HepG2 (cell line): ENCODE results near the gene RCOR1. TPM values are rescaled to one million over a fixed set of nuclear protein-coding genes. Genes with fewer than 3 reads are reported as not detected.

Experiments
- ARNTL ChIP-seq: sonication (generic); formaldehyde crosslinking; IDR thresholded peaks from 2 replicates; pipeline ENCODE4 v1.4.0; 2020; ENCODE audit warnings: mild to moderate bottlenecking, missing genetic modification reagents
- ELF3 ChIP-seq: IDR thresholded peaks from 2 replicates; pipeline ENCODE4 v1.6.1; 2016; ENCODE audit warnings: missing genetic modification reagents, missing compliant biosample characterization
- GABPA ChIP-seq, 2 experiments: IDR thresholded peaks; 2 replicates each; pipeline ENCODE4 v1.6.1; 2011 to 2016; ENCODE audit warnings: low read depth in 2 of 2, low read length in 1 of 2, missing biosample characterization in 1 of 2, missing genetic modification characterization in 1 of 2
- HMG20A ChIP-seq: IDR thresholded peaks from 2 replicates; pipeline ENCODE4 v1.6.1; 2016; ENCODE audit warnings: borderline replicate concordance
- KAT8 ChIP-seq: IDR thresholded peaks from 2 replicates; pipeline ENCODE4 v1.6.1; 2016; ENCODE audit warnings: missing genetic modification reagents, missing compliant biosample characterization
- KMT2A ChIP-seq: sonication (generic); formaldehyde crosslinking; IDR thresholded peaks from 2 replicates; pipeline ENCODE4 v1.4.0; 2020; ENCODE audit warnings: missing genetic modification reagents
- MED1 ChIP-seq: sonication (generic); formaldehyde crosslinking; IDR thresholded peaks from 2 replicates; pipeline ENCODE4 v1.4.0; 2020; ENCODE audit warnings: missing genetic modification reagents
- PATZ1 ChIP-seq: sonication (generic); formaldehyde crosslinking; IDR thresholded peaks from 2 replicates; pipeline ENCODE4 v1.4.0; 2020; ENCODE audit warnings: missing genetic modification reagents
- POGZ ChIP-seq: sonication (generic); formaldehyde crosslinking; IDR thresholded peaks from 2 replicates; pipeline ENCODE4 v1.4.0; 2020; ENCODE audit warnings: mild to moderate bottlenecking, missing genetic modification reagents
- PTBP1 ChIP-seq: fragments of 200-400 bp; formaldehyde crosslinking; IDR thresholded peaks from 2 replicates; pipeline ENCODE4 v1.6.1; 2018; ENCODE audit warnings: low read length, low read depth; ENCODE audit not compliant: poor library complexity, severe bottlenecking
- SP4 ChIP-seq: sonication (generic); formaldehyde crosslinking; IDR thresholded peaks from 2 replicates; pipeline ENCODE4 v1.8.1; 2023; ENCODE audit warnings: mild to moderate bottlenecking, missing genetic modification reagents
- STAT6 ChIP-seq: sonication (generic); formaldehyde crosslinking; IDR thresholded peaks from 2 replicates; pipeline ENCODE4 v1.4.0; 2020; ENCODE audit warnings: missing genetic modification reagents, mild to moderate bottlenecking, borderline replicate concordance
- ZFY ChIP-seq: sonication (generic); formaldehyde crosslinking; IDR thresholded peaks from 2 replicates; pipeline ENCODE4 v1.4.0; 2020; ENCODE audit warnings: missing genetic modification reagents
- ZNF792 ChIP-seq: IDR thresholded peaks from 2 replicates; pipeline ENCODE4 v1.6.1; 2016
- polyA plus RNA-seq, 8 experiments: library from polyadenylated mRNA; depleted of rRNA in 3 of 8; stranded (reverse) in 7 of 8; unstranded in 1 of 8; fragments of >200 nt; fragmentation: Illumina TruSeq in 4 of 8; extraction: Trizol in 4 of 8; gene quantifications; 2 replicates each; pipeline versions ENCODE4 v1.2.1 to v1.2.3, GENCODE V29; 2011 to 2016; ENCODE audit warnings: low read depth in 4 of 8, missing spikeins in 1 of 8, mixed read lengths in 1 of 8; ENCODE audit not compliant: insufficient read depth in 1 of 8
- total RNA-seq, 5 experiments: library from RNA; depleted of rRNA; stranded (reverse); fragments of >200 nt; fragmentation: Illumina TruSeq; extraction: Trizol; gene quantifications; 2 replicates each; pipeline ENCODE4 v1.2.3, GENCODE V29; 2016; ENCODE audit warnings: low read depth in 1 of 5
- TF ChIP-seq, protein P1 (sequence below): sonication (generic); formaldehyde crosslinking; conservative IDR thresholded peaks from 2 replicates; pipeline ENCODE4 v1.4.0; 2020; ENCODE audit warnings: mild to moderate bottlenecking, missing genetic modification reagents, moderate library complexity
- TF ChIP-seq, protein P2 (sequence below): sonication (generic); formaldehyde crosslinking; IDR thresholded peaks from 2 replicates; pipeline ENCODE4 v1.5.0; 2020; ENCODE audit warnings: mild to moderate bottlenecking, missing genetic modification reagents, borderline replicate concordance

The RCOR1 gene
- total and polyA plus RNA-seq, 2 of the 13 experiments (the other 11 are each of a cell fraction or from before 2014, with no cell fraction given): 10.2 to 11.1 TPM

- TF ChIP-seq GABPA (IDR thresholded peaks at IDR 0.05; ENCODE audit: low read depth, low read length) (peak; percentile 24; the same call in 1 of the 2 replicates), GABPA (CRISPR knock-in tag; IDR thresholded peaks at IDR 0.05; ENCODE audit: low read depth) (peak; percentile 81), ARNTL (CRISPR knock-in tag) (no peak), ZNF792 (CRISPR knock-in tag) (0 out of 2 replicates have a peak, but pooled peaks have one; percentile 52), MED1 (CRISPR knock-in tag) (peak; percentile 62), PTBP1 (no peak), SP4 (CRISPR knock-in tag) (peak; percentile 80), HMG20A (0 out of 2 replicates have a peak, but pooled peaks have one; percentile 12), STAT6 (CRISPR knock-in tag) (no peak), POGZ (CRISPR knock-in tag) (peak; percentile 31; the same call in 1 of the 2 replicates), ELF3 (CRISPR knock-in tag) (peak; percentile 79), PATZ1 (peak; percentile 94), KMT2A (CRISPR knock-in tag) (peak; percentile 57; the same call in 1 of the 2 replicates), ZFY (CRISPR knock-in tag) (peak; percentile 74), KAT8 (CRISPR knock-in tag) (peak; percentile 76)
- TF ChIP-seq, protein P1, sequence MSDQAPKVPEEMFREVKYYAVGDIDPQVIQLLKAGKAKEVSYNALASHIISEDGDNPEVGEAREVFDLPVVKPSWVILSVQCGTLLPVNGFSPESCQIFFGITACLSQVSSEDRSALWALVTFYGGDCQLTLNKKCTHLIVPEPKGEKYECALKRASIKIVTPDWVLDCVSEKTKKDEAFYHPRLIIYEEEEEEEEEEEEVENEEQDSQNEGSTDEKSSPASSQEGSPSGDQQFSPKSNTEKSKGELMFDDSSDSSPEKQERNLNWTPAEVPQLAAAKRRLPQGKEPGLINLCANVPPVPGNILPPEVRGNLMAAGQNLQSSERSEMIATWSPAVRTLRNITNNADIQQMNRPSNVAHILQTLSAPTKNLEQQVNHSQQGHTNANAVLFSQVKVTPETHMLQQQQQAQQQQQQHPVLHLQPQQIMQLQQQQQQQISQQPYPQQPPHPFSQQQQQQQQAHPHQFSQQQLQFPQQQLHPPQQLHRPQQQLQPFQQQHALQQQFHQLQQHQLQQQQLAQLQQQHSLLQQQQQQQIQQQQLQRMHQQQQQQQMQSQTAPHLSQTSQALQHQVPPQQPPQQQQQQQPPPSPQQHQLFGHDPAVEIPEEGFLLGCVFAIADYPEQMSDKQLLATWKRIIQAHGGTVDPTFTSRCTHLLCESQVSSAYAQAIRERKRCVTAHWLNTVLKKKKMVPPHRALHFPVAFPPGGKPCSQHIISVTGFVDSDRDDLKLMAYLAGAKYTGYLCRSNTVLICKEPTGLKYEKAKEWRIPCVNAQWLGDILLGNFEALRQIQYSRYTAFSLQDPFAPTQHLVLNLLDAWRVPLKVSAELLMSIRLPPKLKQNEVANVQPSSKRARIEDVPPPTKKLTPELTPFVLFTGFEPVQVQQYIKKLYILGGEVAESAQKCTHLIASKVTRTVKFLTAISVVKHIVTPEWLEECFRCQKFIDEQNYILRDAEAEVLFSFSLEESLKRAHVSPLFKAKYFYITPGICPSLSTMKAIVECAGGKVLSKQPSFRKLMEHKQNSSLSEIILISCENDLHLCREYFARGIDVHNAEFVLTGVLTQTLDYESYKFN: peak; percentile 78
- TF ChIP-seq, protein P2, sequence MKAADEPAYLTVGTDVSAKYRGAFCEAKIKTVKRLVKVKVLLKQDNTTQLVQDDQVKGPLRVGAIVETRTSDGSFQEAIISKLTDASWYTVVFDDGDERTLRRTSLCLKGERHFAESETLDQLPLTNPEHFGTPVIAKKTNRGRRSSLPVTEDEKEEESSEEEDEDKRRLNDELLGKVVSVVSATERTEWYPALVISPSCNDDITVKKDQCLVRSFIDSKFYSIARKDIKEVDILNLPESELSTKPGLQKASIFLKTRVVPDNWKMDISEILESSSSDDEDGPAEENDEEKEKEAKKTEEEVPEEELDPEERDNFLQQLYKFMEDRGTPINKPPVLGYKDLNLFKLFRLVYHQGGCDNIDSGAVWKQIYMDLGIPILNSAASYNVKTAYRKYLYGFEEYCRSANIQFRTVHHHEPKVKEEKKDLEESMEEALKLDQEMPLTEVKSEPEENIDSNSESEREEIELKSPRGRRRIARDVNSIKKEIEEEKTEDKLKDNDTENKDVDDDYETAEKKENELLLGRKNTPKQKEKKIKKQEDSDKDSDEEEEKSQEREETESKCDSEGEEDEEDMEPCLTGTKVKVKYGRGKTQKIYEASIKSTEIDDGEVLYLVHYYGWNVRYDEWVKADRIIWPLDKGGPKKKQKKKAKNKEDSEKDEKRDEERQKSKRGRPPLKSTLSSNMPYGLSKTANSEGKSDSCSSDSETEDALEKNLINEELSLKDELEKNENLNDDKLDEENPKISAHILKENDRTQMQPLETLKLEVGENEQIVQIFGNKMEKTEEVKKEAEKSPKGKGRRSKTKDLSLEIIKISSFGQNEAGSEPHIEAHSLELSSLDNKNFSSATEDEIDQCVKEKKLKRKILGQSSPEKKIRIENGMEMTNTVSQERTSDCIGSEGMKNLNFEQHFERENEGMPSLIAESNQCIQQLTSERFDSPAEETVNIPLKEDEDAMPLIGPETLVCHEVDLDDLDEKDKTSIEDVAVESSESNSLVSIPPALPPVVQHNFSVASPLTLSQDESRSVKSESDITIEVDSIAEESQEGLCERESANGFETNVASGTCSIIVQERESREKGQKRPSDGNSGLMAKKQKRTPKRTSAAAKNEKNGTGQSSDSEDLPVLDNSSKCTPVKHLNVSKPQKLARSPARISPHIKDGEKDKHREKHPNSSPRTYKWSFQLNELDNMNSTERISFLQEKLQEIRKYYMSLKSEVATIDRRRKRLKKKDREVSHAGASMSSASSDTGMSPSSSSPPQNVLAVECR (CRISPR knock-in tag): peak; percentile 64; the same call in 1 of the 2 replicates
Measured at GRCh38 chr14:102574281-102575159, 17.9 kb upstream of the RCOR1 start (continued).
